Measurements from ENCODE around the gene FRS3.

The FRS3 gene

GRCh38 chr6:41728073-41728936 is 51.4 kb downstream of the FRS3 start:
- no peak for DNase-seq (ENCODE audit: low read depth)

- DNase-seq (ENCODE audit: low read depth): no peak
Observed at GRCh38 chr6:41727705-41728072, 52.0 kb downstream of the FRS3 start.

GRCh38 chr6:41726876-41727275 is 52.8 kb downstream of the FRS3 start:
- no peak for DNase-seq (ENCODE audit: low read depth)

GRCh38 chr6:41724586-41725501 is 54.9 kb downstream of the FRS3 start:
- peak; percentile 37 for DNase-seq (ENCODE audit: low read depth)

- DNase-seq (ENCODE audit: low read depth): no peak
Observed at GRCh38 chr6:41724228-41724580, 55.5 kb downstream of the FRS3 start.

- DNase-seq (ENCODE audit: low read depth): peak; percentile 87
Observed at GRCh38 chr6:41723530-41724227, 56.0 kb downstream of the FRS3 start.

- peak; percentile 12 for DNase-seq (ENCODE audit: low read depth)
Observed at GRCh38 chr6:41722969-41723529, 56.7 kb downstream of the FRS3 start.

- DNase-seq (ENCODE audit: low read depth): no peak
Observed at GRCh38 chr6:41721414-41721813, 58.3 kb downstream of the FRS3 start.

GRCh38 chr6:41720783-41721182 is 58.9 kb downstream of the FRS3 start:
- no peak for DNase-seq (ENCODE audit: low read depth)

GRCh38 chr6:41720262-41720620 is 59.5 kb downstream of the FRS3 start:
- no peak for DNase-seq (ENCODE audit: low read depth)

Data from fibroblast of gingiva (primary cell).